GM18502 (cell line): ENCODE measurements around the gene CIB2.

Experiments used
- ATAC-seq: cut with Tn5 transposase; IDR thresholded peaks from one replicate; pipeline ENCODE4 v1.9.1; 2021; ENCODE audit warnings: mild to moderate bottlenecking; ENCODE audit not compliant: unreplicated experiment, poor library complexity

CIB2 gene

GRCh38 chr15:78070049-78070700, 61.1 kb downstream of the CIB2 start:
- no peak for ATAC-seq

DNA sequence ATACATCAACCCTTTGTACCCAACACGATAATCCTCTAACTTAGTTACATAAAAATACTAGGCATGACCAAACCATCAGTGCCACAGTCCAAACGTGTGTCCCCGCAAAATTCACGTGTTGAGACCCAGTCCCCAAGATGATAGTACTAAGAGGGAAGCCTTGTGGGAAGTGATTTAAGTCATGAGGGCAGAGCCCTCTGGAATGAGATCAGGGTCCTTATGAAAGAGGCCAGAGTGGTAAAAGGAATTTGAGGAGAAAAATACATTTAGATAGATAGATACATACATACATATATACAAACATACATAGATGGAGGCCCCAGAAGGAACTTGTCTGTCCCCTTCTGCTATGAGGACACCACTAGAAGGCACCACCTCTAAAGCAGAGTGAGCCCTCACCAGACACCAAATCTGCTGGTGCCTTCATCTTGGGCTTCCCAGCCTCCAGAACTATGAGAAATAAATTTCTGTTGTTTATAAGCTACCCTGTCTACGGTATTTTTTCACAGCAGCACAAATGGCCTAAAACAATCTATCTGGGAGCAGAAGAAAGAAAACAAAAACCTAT, 61.7 kb downstream of the CIB2 start:
- ATAC-seq = no peak

- ATAC-seq = no peak
Measured at GRCh38 chr15:78069052-78069414, 62.2 kb downstream of the CIB2 start.

GRCh38 chr15:78067328-78068228, 63.7 kb downstream of the CIB2 start:
- no peak for ATAC-seq

DNA sequence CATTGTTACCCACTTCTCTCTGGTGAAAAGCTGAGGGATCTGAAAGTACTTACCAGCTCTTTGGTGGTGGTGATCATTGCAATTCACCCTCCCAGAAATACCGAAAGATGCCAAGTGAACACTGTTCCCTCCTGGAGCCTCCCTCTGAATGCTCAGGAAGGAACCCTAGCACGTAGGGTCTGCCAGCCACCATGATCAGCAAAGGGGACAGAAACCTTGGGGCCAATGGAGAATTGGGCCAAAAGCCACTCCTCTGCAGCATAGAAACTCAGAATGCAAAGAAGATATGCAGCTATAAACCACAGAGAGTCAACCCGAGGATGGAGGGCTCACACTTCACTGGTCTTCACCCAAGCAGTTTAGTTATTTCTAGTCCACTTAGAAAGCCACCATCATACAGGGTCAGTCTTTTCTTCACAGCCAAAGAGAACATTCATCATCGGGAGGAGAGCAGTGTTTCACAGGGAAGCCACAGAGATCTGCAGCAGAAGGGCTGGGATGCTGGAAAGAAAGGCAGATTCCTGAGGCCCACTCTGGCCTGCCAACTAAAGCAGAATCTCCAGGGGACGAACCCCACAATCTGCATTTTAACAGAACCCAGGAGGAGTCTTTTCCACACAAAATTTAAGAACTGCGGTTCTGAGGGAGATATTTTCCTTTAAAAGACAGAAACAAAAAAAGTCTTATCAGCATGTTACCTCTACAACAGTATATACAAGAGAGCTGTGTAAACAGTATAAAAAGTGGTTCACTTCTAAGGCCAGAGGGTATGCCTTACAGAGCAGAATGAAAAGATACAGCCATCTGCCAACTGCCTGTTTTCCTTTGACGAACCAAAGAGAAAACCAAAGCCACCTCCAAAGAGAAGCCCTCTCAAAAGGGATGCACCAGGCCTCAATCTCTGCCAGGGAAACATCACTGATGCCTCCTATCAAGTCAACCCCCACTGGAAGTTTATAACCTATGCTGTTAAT, 65.0 kb downstream of the CIB2 start:
- ATAC-seq = peak; percentile 53

- ATAC-seq = no peak
Measured at GRCh38 chr15:78065284-78065872, 65.9 kb downstream of the CIB2 start.

DNA sequence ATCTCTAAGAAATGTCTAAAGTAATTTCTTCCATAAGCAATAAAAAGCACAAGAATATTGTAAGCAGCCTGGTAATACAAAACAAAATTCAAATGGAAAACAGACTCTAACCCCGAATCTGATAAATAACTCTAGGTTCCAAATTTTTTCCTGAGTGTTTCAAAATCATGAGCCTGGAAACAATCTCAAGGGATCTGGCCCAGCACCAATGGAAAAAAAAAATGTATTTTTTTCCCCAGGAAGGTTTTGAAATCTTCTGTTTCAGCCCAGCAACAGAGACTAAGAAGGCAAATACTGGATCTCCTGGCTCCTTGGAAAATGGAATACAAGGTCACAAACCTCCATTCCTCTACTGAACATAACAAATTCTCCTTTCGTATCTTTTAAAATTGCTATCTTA, 66.7 kb downstream of the CIB2 start:
- ATAC-seq = no peak

DNA sequence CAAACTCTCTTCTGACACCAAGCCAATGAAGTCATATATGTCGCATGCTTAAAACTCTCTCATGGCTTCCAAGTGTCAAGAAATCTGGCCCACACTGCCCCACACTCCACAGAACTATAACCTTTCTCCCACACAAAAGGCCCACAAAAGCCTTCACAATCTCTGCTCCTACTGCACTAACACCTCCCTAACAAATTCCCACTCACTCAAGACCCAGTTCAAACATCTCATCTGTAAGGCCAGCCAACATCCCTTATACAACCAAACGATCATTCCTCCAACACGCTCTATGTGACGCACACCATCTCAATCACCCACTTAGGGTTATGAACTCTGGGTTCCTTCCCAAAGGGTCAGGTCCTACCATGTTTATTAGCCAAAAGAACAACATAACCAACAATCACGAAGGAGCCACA, 67.3 kb downstream of the CIB2 start:
- ATAC-seq = no peak

GRCh38 chr15:78063217-78063616, 68.0 kb downstream of the CIB2 start:
- ATAC-seq = no peak

- ATAC-seq = no peak
Measured at GRCh38 chr15:78061963-78062427, 69.2 kb downstream of the CIB2 start.

- no peak for ATAC-seq
Measured at GRCh38 chr15:78060232-78060631, 71.0 kb downstream of the CIB2 start.

GRCh38 chr15:78059110-78059839, 72.0 kb downstream of the CIB2 start:
- ATAC-seq = no peak

DNA sequence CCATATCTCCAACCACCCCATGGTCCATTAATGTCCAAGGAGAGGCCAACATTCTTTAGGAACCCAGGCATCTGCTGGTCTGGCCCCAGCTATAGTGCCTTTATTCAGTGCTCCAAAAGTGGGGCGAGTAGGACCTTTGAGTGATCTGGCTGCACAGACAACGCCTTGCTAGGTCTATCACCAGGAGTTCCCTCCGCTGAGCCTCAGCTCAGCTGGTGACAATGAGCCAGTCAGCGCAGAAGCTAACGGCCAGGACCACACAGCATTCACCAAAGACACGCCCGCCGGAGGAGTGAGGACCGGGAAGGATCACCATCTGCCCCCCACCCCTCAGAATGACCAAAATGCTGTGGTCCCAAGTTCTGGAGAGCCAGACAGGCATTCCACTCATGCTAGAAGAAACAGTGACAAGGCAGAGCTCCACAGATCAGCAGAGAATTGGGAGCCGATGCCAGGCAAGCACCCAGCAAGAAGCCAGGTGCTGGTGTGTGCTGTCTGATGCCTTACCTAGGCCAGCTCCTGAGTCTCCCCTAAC, 72.8 kb downstream of the CIB2 start:
- no peak for ATAC-seq

DNA sequence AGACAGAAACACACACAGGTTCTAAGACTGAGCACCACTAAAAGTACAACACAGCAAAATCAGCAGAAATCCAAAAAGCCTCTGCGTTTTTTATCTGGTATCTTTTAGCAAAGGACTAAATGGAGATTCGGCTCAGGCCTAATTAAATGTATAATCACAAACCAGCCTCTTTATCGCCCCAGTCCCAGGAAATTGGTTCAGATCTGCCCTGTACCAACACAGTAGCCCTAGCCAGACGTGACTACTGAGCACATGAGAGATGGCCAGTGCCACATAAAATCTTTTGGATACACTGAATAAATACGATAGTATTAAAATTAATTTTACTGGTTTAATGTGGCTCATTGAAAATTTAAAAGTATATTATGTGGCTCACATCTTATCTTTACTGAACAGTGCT, 73.4 kb downstream of the CIB2 start:
- no peak for ATAC-seq

DNA sequence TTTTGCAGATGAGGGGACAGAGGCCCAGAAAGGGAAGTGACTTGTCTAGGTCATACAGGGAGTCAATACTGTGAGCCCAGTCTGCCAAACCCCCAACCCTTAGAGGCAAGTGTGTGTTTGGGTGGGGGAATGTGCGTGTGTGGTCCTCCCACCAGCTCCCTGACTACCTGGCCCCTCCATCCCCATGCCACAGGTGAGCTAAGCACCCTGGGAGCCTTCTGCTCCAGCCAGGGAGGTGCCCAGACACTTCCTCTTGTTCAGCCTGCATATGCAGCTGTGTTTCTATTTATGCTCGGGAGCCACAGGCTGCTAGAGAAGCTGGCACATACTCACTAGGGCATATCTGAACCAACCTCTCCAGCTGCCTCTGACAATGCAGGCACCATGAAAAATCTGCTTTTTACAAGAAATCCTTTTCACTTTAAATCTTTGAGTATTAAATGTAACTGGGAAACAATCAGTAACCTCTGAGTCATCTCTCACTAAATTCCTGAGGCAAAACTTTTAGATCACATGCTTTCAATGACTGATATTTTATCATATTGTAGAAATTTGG, 74.5 kb downstream of the CIB2 start:
- no peak for ATAC-seq

GRCh38 chr15:78055919-78056713, 75.1 kb downstream of the CIB2 start:
- ATAC-seq = no peak

DNA sequence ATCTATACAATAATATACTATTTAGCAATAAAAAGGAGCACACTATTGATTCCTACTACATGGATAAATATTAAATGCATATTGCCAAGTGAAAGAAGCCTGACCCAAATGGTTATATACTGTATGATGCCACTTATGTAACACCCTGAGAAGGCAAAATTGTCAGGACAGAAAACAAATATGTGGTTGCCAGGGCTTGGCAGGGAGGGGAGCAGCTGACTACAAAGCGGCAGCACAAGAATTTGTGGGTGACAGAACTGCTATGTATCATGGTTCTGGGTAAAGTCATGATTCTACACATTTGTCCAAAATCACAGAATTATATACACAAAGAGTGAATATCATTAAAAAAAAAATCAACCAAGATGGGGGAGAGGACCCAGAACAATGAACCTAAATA, 76.3 kb downstream of the CIB2 start:
- ATAC-seq = no peak
